ENCODE results near the gene TRAPPC2L.
"Not testable (repeated sequence)": the region's sequence is repeated elsewhere in the genome, so short reads cannot be mapped to it uniquely, and the experiment has no call there.

The TRAPPC2L gene

GRCh38 chr16:88878967-88879787, 22.2 kb downstream of the TRAPPC2L start:
- no peak for DNase-seq

DNA sequence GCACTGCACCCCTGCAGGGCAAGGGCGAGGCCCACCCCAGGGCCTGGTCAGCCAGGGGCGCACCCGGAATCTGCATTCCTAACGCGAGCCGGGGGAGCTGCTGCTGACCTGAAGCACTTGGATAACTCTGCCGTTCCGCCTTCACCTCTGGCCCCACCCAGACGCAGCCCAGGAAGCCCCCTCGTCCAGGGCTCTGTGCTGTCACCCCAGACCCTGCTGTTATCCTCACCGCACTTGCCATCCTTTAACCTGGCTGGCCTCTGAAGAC, 22.8 kb downstream of the TRAPPC2L start:
- no peak for DNase-seq

DNA sequence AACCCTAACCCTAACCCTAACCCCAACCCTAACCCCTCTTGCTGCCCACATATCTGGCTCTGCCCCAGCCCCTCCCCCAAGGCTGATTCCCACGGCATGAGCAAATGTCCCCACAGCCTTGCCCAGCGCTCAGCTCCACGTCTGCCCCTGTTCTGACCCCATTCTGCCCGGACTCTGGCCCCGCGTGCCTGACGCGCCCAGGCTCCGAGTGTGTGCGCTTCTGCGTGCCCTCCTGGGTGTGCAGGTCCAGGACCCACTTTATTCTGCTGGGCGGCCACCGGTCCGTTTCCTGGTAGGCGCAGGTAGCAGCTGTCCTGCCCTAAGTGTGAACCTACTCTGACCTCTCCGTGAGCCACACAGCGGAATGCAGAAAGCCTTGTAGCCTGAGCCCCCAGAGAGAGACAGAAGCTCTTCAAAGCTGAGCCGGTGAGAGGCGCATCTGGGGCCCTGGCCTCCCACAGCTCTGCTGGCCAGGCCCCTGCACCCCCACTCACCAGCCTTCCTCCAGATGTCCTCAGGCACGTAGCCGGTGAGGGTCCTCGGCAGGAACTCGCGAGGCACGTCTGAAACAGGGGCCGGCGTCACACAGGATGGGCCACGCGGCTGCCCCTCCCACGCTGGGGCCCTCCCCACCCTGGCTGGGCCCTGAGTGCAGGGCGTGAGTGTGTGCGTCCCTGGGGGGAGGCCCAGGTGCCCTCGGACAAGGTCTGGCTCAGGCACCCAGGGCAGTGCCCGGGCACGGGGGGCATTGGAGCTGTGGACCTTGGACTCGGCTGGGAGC, 23.5 kb downstream of the TRAPPC2L start:
- no peak for DNase-seq

DNA sequence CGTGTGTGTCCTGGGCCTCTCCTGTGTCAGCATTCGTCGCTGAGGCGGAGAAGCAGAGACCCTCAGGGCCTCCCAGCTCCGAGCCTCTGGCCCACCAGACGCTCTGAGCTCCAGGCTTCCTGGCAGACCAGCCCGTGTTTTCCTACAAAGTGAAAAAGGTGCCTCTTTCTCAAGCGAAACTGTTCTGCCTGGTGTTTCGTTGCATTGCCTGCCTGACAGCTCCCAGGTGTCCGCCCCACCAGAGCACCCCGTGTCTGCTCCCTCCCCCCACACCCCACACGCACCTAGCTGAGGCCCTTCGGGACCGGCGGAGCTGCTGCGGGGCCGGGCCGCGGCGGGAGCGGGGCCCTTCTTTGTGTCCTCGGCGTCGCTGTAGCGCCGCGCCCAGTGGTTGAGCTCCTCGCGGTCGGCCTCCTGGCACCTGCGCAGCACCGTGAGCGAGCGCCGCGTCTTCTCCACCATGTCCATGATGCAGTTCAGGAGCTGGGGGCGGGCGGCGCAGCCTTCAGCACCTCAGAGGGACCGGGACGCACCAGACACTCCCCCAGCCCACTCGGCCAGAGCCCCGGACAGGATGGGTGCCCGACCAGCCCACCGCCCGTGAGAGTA, 24.2 kb downstream of the TRAPPC2L start:
- DNase-seq, result no peak

DNA sequence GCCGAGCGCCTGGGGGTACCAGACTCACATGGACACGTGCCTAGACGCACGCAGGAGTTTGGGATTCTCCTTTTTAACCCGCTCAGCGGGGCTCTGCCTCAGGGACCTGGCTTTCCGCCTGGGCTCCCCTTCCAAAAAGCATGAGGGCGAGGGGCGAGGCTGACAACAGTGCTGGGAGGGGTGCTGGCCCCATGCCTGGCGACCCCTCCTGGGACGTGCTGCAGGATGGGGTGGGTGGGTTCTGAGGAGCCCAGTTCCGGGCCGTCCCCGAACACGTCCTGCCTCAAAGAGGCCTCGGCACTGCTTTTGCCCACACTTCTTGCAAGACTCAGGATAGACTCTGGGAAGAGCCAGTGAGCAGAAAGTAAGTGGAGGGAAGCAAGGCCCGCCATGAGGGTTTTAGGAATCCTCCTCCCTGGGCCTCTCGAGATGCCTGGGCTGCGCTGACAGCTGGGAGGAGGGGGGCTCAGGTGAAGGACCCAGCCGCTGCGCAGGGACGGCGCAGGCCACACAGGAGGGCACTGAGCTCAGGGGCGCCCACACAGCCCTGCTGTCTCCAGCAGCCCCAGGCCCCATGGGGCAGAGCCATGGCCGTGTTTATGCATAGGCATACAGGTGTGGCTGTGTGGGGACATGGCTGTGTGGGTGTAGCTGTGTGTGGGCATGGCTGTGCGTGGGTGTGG, 24.9 kb downstream of the TRAPPC2L start:
- DNase-seq, result no peak

DNA sequence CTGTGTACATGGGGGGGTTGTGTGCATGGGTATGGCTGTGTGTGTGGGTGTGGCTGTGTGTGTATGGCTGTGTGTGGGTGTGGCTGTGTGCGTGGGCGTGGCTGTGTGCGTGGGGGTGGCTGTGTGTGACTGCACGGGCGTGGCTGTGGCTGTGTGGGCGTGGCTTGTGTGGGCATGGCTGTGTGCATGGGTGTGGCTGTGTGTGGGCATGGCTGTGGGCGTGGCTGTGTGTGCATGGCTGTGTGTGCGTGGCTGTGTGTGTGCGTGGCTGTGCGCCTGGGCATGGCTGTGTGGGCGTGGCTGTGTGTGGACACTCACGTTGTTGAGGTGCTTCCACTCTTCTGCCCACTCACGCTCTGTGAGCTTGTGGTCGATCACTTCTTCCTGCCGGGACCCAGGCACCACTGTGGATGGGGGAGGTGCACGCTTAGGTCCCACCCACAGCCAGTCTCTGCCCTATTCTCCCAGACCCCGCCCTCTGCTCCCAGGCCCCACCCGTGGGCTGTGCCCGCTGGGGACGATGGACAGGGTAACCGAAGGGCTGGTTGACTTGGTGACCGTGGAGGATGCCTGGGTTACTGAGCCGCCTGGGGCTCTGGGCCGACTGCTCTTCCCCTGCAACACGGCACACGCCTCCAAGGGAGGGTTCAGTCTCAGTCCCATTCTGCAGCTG, 25.6 kb downstream of the TRAPPC2L start:
- no peak for DNase-seq

DNA sequence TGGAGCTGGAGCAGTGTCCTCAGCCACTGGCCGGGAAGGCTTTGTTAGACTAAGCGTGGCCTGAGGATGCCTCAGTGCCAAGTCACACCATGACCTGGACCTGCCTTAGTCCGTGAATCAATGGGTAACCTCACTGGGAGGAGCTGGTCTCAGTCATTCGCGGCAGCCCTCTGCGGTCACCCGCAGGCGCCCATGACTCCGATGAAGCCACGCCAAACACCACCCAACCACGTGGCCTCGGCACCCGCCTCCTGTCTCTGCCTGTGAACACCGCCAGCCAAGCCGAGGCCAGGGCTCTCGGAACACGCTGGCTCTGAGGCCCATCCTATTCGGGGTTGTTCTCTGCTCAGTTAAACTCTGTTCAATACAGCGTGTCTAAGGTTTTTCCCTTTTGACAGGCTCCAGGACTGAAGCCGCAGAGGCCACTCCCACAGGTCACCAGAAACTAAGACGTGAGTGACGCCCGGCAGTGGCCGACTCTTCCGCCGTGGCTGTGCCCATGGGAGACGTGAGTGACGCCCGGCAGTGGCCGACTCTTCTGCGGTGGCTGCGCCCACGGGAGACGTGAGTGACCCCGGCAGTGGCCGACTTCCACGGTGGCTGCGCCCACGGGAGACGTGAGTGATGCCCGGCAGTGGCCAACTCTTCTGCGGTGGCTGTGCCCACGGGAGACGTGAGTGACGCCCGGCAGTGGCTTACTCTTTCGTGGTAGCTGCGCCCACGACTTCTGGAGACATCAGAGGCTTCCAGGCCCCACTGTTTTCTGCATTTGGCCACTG, 26.4 kb downstream of the TRAPPC2L start:
- DNase-seq, result no peak

GRCh38 chr16:88883946-88884345, 27.0 kb downstream of the TRAPPC2L start:
- no peak for DNase-seq

DNA sequence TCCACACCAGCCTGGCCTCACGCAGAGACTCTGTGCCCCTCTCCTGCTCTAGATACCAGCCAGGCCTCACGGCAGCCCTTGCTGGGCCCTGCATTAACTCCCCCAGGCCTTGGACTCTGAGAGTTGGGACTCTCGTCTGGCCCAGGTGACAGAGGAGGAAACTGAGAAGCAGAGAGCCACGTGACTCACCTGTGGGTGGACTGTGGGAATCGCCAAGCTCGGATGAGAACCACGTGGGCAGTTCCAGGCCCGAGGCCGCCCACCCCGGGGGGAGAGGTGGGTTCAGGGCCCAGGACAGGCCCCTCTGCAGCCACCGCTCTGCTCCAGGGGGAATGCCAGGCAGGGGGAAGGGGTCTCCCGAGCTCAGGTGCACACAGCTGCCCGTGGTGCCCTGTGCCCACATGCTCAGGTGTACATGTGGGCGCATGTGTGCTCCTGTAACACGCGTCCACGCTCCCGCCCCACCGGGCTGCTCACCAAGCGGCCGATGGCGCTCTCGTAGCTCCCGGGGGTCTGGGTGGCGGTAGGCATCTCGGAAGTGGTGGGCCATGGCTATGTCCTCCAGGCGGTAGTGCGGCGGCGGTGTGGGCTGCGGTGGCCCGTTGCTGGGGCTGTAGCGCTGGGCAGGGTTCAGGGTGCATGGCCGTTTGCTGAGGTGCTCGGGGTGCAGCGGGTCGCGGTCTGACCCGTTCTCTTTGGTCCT, 27.8 kb downstream of the TRAPPC2L start:
- no peak for DNase-seq

DNA sequence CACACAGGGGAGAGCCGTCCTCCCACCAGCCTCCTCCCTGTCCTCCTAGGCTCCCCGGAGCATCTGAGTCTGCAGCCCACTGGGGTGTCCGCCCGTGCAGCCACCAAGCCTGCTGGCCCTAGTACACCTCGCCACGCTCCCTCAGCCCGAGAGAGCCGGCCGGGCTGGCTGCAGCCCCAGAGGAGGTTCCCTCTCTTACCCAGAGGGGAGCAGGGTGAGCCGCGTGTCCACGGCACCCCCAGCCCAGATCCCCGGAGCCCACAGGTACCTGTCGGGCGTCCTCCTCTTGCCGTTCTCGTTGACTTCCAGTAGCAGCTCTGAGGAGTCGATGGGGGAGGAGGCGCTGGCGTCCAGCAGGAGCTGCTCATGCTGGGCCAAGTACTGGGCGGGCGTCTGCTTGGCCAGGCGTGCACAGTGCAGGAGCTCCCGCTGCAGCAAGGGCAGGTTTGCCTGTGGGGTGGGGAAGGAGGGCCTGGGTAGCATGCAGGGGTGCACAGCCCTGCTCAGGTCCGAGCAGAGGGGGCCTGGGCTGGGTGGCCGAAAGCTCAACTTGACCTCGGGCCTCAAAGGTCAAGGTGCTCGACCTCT, 28.9 kb downstream of the TRAPPC2L start:
- DNase-seq, result no peak

DNA sequence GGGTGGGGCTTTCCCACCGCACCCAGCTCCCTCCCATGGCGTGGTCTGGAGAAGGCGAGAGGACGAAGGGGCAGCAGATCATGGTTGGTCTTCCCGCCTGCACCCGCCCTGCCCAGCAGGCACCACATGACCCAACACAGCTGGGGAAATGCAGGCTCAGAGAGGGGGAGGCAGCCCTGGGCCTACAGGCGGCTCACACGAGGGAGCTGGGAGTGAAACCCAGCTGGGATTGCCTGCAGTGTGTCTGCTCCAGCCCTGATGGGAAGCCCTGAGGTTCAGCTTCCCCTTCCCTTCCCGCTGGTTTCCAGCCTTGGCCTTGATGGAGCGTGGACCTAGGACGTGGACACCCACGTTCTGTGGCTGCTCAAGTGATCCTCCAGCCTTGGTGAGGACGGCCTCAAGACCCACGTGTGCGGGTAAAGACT, 29.5 kb downstream of the TRAPPC2L start:
- no peak for DNase-seq

GRCh38 chr16:88886845-88887521, 30.1 kb downstream of the TRAPPC2L start:
- no peak for DNase-seq

GRCh38 chr16:88888057-88888456, 31.1 kb downstream of the TRAPPC2L start:
- DNase-seq, result no peak

- no peak for DNase-seq
Measured at GRCh38 chr16:88888461-88889387, 31.8 kb downstream of the TRAPPC2L start.

DNA sequence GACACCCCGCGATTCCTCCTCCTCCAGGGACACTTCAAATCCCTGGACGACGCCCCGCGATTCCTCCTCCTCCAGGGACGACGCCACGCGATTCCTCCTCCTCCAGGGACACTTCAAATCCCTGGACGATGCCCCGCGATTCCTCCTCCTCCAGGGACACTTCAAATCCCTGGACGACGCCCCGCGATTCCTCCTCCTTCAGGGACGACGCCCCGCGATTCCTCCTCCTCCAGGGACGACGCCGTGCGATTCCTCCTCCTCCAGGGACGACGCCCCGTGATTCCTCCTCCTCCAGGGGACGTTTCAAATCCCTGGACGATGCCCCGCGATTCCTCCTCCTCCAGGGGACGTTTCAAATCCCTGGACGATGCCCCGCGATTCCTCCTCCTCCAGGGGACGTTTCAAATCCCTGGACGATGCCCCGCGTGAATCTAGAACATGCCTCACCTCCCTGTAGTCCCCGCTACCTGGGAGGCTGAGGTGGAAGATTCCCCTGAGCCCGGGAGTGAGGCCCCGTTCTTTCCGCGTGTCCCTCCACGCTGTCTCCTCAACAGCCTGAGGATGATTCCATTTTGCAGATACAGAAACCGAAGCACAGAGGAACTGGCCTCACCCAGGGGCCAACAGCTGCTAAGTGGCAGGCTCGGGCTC, 32.9 kb downstream of the TRAPPC2L start:
- DNase-seq, result not testable (repeated sequence)

DNA sequence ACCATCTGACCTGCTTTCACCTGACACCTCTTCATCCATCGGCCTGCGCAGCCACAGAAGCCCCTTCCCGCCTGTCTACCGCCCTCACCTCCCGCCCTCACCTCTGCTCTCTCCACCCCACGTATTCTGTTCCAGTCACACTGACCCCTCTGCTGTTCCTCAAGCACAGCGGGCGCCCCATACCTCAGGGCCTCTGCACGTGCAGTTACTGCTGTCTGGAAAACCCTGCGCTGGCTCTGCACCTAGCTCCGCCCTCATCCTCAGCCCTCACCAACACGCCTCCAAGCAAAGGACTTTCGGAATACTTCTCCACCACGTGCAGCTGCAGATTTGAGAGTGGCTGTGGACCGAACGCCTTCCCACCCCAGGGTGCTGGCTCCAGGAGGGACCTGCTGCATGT, 34.2 kb downstream of the TRAPPC2L start:
- DNase-seq, result no peak

GRCh38 chr16:88892065-88892464, 35.1 kb downstream of the TRAPPC2L start:
- no peak for DNase-seq

GRCh38 chr16:88893127-88893968, 36.4 kb downstream of the TRAPPC2L start:
- DNase-seq, result no peak

All from activated CD4-positive, alpha-beta T cell treated with anti-CD3 and anti-CD28 coated beads, Interleukin-2, amount 50 U/mL, for 48 hours (primary cell).